Measurements from ENCODE around the gene PORCN. TPM values are rescaled to one million over a fixed set of nuclear protein-coding genes. Genes with fewer than 3 reads are reported as not detected.

The PORCN gene
- total RNA-seq, 2 donors from 2014 or later = 15.1 to 61.7 TPM

GRCh38 chrX:48530736-48531135 lies 21.9 kb downstream of the PORCN start:
- 88% methylated on average over 3 of the region's 3 CpGs for WGBS
- no peaks in the 10 kb centered on the region for H3K4me1 ChIP-seq (replicated peaks)
- TF ChIP-seq POLR2A (IDR thresholded peaks at IDR 0.05) (no peak), POLR2AphosphoS5 (IDR thresholded peaks at IDR 0.05) (no peak)
- TF ChIP-seq, protein P1, sequence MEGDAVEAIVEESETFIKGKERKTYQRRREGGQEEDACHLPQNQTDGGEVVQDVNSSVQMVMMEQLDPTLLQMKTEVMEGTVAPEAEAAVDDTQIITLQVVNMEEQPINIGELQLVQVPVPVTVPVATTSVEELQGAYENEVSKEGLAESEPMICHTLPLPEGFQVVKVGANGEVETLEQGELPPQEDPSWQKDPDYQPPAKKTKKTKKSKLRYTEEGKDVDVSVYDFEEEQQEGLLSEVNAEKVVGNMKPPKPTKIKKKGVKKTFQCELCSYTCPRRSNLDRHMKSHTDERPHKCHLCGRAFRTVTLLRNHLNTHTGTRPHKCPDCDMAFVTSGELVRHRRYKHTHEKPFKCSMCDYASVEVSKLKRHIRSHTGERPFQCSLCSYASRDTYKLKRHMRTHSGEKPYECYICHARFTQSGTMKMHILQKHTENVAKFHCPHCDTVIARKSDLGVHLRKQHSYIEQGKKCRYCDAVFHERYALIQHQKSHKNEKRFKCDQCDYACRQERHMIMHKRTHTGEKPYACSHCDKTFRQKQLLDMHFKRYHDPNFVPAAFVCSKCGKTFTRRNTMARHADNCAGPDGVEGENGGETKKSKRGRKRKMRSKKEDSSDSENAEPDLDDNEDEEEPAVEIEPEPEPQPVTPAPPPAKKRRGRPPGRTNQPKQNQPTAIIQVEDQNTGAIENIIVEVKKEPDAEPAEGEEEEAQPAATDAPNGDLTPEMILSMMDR (IDR thresholded peaks at IDR 0.05) = no peak
- H3K27ac ChIP-seq = no peak overlapping the region
- intact Hi-C loops (cut with DNase I) = loop anchor here (10.0 kb wide), 1 partner anchor 64 kb away; the partner anchor contains the start of gene WDR13
- DNase-seq (ENCODE audit: low spot score) = no peak
- H3K9me3 ChIP-seq = no peaks in the 10 kb centered on the region
- no peaks in the 10 kb centered on the region for H3K36me3 ChIP-seq
- no peak overlapping the region for H3K4me3 ChIP-seq
- H3K27me3 ChIP-seq (replicated peaks; ENCODE audit: insufficient read depth) = no peaks in the 10 kb centered on the region

- Histone ChIP-seq H3K9me3 (no peaks in the 10 kb centered on the region), H3K4me3 (no peak overlapping the region), H3K27me3 (replicated peaks; ENCODE audit: insufficient read depth) (no peaks in the 10 kb centered on the region), H3K4me1 (replicated peaks) (no peaks in the 10 kb centered on the region), H3K27ac (no peak overlapping the region), H3K36me3 (no peaks in the 10 kb centered on the region)
- TF ChIP-seq POLR2AphosphoS5 (IDR thresholded peaks at IDR 0.05) = peak; percentile 16
- TF ChIP-seq, protein P1 (IDR thresholded peaks at IDR 0.05) = no peak
- TF ChIP-seq POLR2A (IDR thresholded peaks at IDR 0.05) = no peak
- no peak for DNase-seq (ENCODE audit: low spot score)
- intact Hi-C loops (cut with DNase I) = loop anchor here (10.0 kb wide), 1 partner anchor 63 kb away; the partner anchor contains the start of gene WDR13
- WGBS = 59% methylated on average over 4 of the region's 5 CpGs
Observed at GRCh38 chrX:48531358-48531959, 22.7 kb downstream of the PORCN start.

DNA sequence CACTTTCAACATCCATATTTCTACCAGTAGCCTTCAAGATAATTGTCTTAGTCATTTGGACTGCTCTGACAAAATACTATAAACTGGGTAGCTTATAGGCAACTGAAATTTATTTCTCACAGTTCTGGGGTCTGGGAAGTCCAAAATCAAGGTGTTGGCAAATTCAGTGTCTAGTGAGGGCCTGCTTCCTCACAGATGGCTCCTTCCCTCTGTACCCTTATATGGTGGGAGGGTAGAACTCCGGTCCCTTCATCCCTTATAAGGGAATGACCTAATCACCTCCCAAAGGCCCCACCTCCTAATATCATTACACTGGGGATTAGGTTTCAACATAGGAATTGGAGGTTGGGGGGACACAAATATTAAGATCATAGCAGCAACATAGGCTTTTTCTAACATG lies 23.4 kb downstream of the PORCN start:
- no peak for DNase-seq (ENCODE audit: low spot score)
- Histone ChIP-seq H3K27ac (no peak overlapping the region), H3K4me1 (replicated peaks) (no peaks in the 10 kb centered on the region), H3K9me3 (no peaks in the 10 kb centered on the region), H3K27me3 (replicated peaks; ENCODE audit: insufficient read depth) (no peaks in the 10 kb centered on the region), H3K36me3 (no peaks in the 10 kb centered on the region), H3K4me3 (no peak overlapping the region)
- WGBS = 88% methylated on average over 1 of the region's 1 CpG
- intact Hi-C loops (cut with DNase I) = loop anchor here (10.0 kb wide), 1 partner anchor 63 kb away; the partner anchor contains the start of gene WDR13
- TF ChIP-seq POLR2AphosphoS5 (IDR thresholded peaks at IDR 0.05) (no peak), POLR2A (IDR thresholded peaks at IDR 0.05) (no peak)

- no peak for DNase-seq (ENCODE audit: low spot score)
- 90% methylated on average over 3 of the region's 3 CpGs for WGBS
- intact Hi-C loops (cut with DNase I) = loop anchor here (10.0 kb wide), 1 partner anchor 62 kb away; the partner anchor contains the start of gene WDR13
- no peaks in the 10 kb centered on the region for H3K4me1 ChIP-seq (replicated peaks)
- H3K27me3 ChIP-seq (replicated peaks; ENCODE audit: insufficient read depth) = no peaks in the 10 kb centered on the region
- H3K27ac ChIP-seq = no peak overlapping the region
- H3K4me3 ChIP-seq = no peak overlapping the region
- TF ChIP-seq POLR2A (IDR thresholded peaks at IDR 0.05) (no peak), POLR2AphosphoS5 (IDR thresholded peaks at IDR 0.05) (no peak)
- TF ChIP-seq, protein P1 (IDR thresholded peaks at IDR 0.05) = no peak
- H3K36me3 ChIP-seq = no peaks in the 10 kb centered on the region
- H3K9me3 ChIP-seq = no peaks in the 10 kb centered on the region
Observed at GRCh38 chrX:48533165-48533564, 24.4 kb downstream of the PORCN start.

DNA sequence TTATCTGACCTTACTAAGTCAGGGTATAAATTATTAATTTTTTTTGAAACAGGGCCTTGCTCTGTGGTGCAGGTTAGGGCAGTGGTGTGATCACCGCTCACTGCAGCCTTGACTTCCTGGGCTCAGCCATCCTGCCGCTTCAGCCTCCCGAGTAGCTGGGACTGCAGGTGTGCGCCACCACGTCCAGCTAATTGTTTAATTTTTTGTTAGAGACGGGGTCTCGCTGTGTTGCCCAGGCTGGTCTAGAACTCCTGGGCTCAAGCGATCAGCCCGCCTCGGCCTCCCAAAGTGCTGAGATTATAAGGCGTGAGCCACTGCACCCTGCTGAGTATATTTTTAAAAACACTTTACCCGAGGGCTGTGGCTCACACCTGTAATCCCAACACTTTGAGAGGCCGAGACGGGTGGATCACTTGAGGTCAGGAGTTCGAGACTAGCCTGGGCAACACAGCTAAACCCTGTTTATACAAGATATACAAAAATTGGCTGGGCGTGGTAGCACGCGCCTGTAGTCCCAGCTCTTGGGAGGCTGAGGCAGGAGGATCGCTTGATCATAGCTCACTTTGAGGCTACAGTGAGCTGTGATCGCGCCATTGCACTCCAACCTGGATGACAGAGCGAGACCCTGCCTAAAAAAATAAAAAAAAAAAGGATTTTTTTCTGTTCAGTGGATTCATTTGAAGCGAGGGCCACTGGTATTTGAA lies 30.0 kb downstream of the PORCN start:
- no peak for DNase-seq (ENCODE audit: low spot score)
- 72% methylated on average over 16 of the region's 23 CpGs for WGBS

More for the DNA sequence above, 30.0 kb downstream of the PORCN start:
- intact Hi-C loops (cut with DNase I) = loop anchor here (10.0 kb wide), 1 partner anchor 56 kb away; the partner anchor contains the start of gene WDR13
- Histone ChIP-seq H3K27me3 (replicated peaks; ENCODE audit: insufficient read depth) (no peaks in the 10 kb centered on the region), H3K4me1 (replicated peaks) (no peaks in the 10 kb centered on the region), H3K9me3 (no peaks in the 10 kb centered on the region), H3K4me3 (peak overlapping the region; percentile 51 to 59), H3K36me3 (no peaks in the 10 kb centered on the region), H3K27ac (peak overlapping the region; percentile 85)
- TF ChIP-seq, protein P1 (IDR thresholded peaks at IDR 0.05) = no peak
- TF ChIP-seq POLR2A (IDR thresholded peaks at IDR 0.05) = no peak
- no peak for TF ChIP-seq POLR2AphosphoS5 (IDR thresholded peaks at IDR 0.05)
